Left renal cortex interstitium (tissue), 4 donors: ENCODE measurements around the gene VWC2L. TPM values are rescaled to one million over a fixed set of nuclear protein-coding genes. Genes with fewer than 3 reads are reported as not detected.

Experiments
- DNase-seq, 4 donors: peaks; one replicate each; pipeline ENCODE4 v3.0.0-alpha.2; 2013; ENCODE audit warnings: low read depth in 4 of 4, low spot score in 2 of 4, missing footprints in 1 of 4
- polyA plus RNA-seq, 4 donors: library from polyadenylated mRNA; unstranded; fragments of 120-200 nt; gene quantifications; one replicate each; pipeline ENCODE4 v1.2.1, GENCODE V29; 2013; ENCODE audit not compliant: insufficient read length in 4 of 4

VWC2L gene
- polyA plus RNA-seq, 4 donors, result 0.07 to 0.19 (median 0.08) TPM

DNA sequence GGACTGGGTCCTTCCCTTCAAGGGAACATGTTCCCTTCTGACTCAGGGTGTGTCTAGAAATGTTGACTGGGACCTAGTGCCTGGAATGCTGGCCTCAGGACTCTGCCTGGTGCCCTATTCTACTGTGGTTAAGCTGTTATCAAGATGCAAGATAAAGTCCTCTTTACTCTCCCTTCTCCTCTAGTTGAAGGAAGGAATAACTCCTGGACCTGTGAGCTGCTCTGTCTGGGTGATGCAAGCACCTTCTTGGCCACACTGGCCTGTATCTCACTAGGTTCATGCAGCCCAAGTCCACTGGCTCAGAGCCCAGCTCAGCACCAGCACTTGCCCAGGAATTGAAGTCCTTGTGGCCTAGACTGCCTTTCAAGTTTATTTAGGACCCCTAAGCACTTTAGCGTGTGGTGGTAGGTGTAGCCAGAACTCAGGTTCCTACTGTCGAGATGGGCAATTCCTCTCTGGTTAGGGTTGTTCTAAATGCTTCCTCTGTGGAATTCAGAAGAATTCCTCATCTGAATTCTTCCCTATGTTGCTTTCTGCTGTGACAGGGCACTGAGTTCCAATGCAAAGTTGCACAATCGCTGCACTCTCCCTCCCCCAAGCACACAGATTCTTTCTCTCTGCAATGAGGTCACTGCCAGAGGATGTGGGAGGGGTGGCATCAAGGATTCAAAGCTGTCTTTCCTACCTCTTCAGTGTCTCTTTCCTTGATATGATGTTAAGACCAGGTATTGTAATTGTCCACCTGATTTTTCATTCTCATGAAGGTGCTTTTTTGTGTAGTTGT, 54.7 kb downstream of the VWC2L start:
- DNase-seq, result no peak

GRCh38 chr2:214469728-214470127, 58.9 kb downstream of the VWC2L start:
- DNase-seq, result no peak

DNA sequence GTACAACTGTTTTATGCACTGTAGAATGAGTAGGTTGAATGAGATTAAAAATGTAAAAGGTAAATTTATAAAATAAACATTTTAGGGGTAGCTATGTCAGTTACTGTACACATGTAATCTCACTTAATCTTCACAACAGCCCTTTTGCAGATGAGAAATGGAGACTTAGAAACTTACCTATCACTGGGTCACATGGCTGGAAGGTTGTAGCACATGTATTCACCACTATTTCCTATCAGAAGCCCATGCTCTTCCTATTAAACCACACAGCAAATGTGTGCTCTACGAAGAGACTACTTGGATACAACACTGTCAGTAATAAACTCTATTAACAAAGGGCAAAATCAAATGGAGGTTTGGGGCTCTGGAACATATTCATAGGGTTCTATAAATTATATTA, 60.5 kb downstream of the VWC2L start:
- no peak for DNase-seq

GRCh38 chr2:214471990-214472389, 61.1 kb downstream of the VWC2L start:
- no peak for DNase-seq

DNA sequence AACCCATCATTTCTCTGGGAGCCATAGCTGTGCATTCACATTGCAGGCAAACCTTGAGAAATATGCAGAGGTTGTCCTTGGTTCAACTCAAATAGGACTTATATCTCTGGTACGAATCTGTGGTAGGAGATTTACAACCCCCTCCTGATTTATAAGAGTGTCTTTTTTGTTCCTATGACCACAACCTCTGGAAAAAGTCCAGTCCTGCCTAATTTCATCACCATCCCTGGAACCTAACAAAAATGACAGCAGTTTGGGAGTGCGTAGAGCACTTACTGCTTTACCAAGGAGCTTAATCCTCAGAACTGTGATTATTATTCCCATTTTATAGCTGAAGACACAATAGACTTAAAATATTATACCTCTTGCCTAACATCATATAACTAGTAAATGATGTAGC, 66.5 kb downstream of the VWC2L start:
- DNase-seq, result no peak

DNA sequence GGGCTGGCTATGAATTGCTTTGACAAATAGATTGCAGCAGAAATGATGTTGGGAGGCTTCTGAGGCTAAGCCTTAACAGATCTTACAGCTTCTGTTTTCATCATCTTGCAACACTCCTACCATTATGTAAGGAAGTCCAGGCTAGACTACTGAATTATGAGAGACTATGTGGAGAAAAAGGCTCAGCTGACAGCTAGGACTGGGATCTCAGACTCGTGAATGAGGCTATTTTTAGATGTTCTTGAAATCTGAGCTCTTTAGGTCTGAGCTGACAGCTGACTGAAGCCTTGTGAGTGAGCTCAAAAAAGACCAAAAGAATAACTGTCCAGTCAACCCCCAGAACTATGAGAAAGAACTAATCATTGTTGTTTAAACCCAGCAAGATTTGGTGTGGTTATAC, 70.3 kb downstream of the VWC2L start:
- DNase-seq, result peak in 3 of 4 donors; percentile 4 to 11 (median 9)

DNA sequence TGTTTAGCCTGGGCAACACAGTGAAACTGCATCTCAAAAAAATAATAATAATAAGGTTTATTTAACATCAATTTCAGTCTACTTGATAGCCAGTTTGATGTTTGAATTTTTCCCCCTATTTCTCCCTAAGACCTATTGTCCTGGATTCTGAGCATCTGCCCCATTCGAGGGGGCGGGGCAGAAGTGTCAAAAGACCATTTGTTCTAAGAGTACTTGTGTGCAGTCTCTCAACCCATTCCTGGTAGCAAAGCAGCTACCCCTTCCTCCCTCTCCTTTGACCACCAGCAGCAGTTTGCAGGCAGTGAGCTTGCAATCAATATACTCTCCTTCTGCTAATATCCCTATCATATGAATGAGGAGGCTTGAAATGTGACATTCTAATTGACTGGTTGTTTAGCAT, 71.9 kb downstream of the VWC2L start:
- DNase-seq, result no peak

DNA sequence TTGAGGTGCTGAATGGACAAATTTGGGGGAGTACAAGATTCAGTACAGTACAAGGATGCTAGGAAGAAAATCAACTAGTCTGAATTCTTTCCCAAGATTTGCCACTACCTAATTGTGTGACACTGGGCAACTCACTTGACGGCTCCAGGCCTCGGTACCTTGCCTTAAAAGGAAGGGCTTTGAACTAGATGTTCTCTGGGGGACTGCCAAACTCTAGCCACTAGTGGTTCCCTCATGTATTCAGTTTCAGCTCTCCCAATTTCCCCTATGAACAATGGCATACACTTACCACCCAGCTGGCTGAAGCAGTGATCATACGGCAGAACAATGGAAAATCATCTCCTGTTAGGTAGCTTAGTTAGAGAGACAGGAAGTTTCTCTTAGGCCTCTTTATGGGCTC, 73.4 kb downstream of the VWC2L start:
- DNase-seq, result no peak

GRCh38 chr2:214484701-214485100, 73.8 kb downstream of the VWC2L start:
- no peak for DNase-seq

GRCh38 chr2:214489181-214489580, 78.3 kb downstream of the VWC2L start:
- no peak for DNase-seq

- DNase-seq, result no peak
Measured at GRCh38 chr2:214489702-214490101, 78.8 kb downstream of the VWC2L start.

- no peak for DNase-seq
Measured at GRCh38 chr2:214492152-214492551, 81.3 kb downstream of the VWC2L start.

GRCh38 chr2:214492608-214493007, 81.8 kb downstream of the VWC2L start:
- no peak for DNase-seq

DNA sequence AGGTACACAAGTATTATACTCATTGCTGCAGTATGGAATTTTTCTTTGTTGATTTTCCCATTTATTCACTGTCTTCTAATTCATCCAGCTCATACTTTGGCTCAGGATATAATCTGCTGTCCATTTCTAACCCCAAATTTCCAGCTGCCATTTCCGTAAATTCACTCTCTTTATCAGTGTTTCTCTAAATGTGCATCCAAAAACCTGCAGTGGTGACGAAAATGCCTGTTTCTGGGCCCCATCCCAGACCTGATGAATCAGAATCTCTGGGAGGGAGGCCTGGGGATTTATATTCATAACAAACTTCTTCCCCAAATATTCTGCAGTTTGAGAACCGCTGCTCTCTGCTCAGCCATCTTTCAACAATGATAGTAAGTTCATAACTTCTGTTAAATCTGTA, 86.6 kb downstream of the VWC2L start:
- DNase-seq, result no peak

DNA sequence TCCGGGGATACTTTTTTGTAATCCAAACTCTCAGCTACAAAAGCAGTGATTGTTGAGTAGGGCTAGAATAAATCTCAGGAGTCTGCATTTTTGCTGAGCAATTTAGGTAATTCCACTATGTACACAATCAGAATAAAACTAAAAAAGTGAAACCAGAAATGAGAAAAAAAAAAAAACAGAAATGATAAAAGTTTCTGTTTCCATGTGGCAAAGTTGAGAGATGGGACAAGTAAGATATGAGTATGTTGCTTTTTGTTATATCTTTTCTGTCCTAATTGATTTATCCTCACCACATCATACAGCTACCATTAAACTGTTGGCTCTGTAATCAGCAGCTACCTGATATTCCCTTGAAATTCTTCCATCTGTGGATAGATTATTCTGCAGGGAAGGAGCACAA, 92.7 kb downstream of the VWC2L start:
- DNase-seq, result no peak

- DNase-seq, result no peak
Measured at GRCh38 chr2:214504599-214505376, 93.9 kb downstream of the VWC2L start.

DNA sequence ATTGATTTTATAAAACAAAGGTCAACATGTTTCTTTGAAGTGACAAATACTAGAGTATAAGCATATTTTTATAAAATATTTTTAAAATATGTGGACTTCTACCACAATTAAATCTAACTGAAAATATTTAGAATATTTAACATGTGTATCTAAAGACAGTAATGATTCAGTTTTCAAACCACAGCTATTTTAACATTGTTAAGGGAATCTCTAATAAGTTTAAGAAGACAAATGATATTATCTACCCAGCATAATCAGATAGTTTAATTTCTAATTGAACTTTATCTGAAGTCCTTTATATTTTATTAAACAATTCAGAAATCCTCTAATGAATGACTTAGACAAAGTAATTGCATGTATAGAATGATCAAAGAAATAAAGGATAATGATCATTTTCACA, 96.2 kb downstream of the VWC2L start:
- DNase-seq, result no peak

GRCh38 chr2:214514704-214515103, 103.8 kb downstream of the VWC2L start:
- no peak for DNase-seq

- DNase-seq, result no peak
Measured at GRCh38 chr2:214515111-214515510, 104.3 kb downstream of the VWC2L start.

GRCh38 chr2:214519258-214519818, 108.5 kb downstream of the VWC2L start:
- no peak for DNase-seq

- DNase-seq, result no peak
Measured at GRCh38 chr2:214529021-214529420, 118.2 kb downstream of the VWC2L start.

DNA sequence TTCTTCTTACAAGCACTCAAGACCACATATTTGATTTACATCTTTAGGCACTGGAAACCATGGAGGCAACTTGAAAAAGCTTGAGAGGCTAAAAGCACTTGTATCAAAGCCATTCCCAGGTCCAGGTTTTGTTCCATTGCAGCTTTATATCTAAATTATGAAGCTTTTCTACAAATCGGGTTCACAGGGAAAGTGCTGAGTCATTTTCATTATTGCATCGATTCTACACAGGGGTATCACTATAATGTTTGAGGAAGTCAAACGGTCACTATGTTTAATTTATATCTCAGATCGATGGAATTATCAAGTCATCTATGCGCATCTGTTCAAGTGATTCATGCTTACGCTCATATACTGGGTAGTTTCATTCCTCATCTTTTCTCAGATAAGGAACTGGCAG, 118.7 kb downstream of the VWC2L start:
- no peak for DNase-seq
